Motor neuron (in vitro differentiated cells): ENCODE measurements around the gene CASP7. TPM values are rescaled to one million over a fixed set of nuclear protein-coding genes. Genes with fewer than 3 reads are reported as not detected.
"Not testable (repeated sequence)": the region's sequence is repeated elsewhere in the genome, so short reads cannot be mapped to it uniquely, and the experiment has no call there.

Experiments
- ATAC-seq, 8 experiments: fragments of 200-7000 bp; cut with Tn5 transposase; replicated peaks in 6 of 8; 2 replicates each; pipeline ENCODE4 v1.8.0; 2021; ENCODE audit warnings: mild to moderate bottlenecking in 8 of 8, moderate library complexity in 8 of 8
- H3K27ac ChIP-seq, 2 donors: fragments of 250-450 bp; sonication (Bioruptor Pico); 2 replicates each; pipeline ENCODE4 v1.9.0; 2021; ENCODE audit warnings: antibody characterized with exemption in 2 of 2, mild to moderate bottlenecking in 2 of 2, moderate library complexity in 1 of 2
- H3K4me1 ChIP-seq, 2 donors: fragments of 250-450 bp; sonication (Bioruptor Pico); replicated peaks in 1 of 2; 2 replicates each; pipeline ENCODE4 v1.6.1; 2021; ENCODE audit warnings: antibody characterized with exemption in 2 of 2, mild to moderate bottlenecking in 2 of 2, moderate library complexity in 1 of 2
- H3K4me3 ChIP-seq, 5 donors: fragments of 250-450 bp; sonication (Bioruptor Pico); 2 replicates each; pipeline ENCODE4 v1.9.0; 2021; ENCODE audit warnings: antibody characterized with exemption in 5 of 5, mild to moderate bottlenecking in 5 of 5, moderate library complexity in 4 of 5
- WGBS, 10 experiments: fragments of 450-650 bp; shearing (Covaris generic); methylation state at CpG; one replicate each; pipeline ENCODE4 v1.0.0; 2022; 5-methylcytosine and 5-hydroxymethylcytosine counted together
- in situ Hi-C, 9 experiments: fragments of 400-800 bp; cut with MboI; loops; one replicate each; pipeline ENCODE4 v1.15.0; 2021; ENCODE audit warnings: low sequenced_read_pairs in 9 of 9, low pct_unique_long_range_greater_than_20kb in 2 of 9; ENCODE audit not compliant: unreplicated experiment in 9 of 9
- total RNA-seq, 8 experiments: library from RNA; unstranded; fragments of 300-600 nt; gene quantifications; 2 replicates each; pipeline versions ENCODE4 v1.2.3 to v1.2.4, GENCODE V29; 2022

Gene CASP7
- total RNA-seq, 8 experiments from 2014 or later: 3.5 to 22.4 (median 12.7) TPM

- Histone ChIP-seq H3K4me1 (no peaks in the 10 kb centered on the region), H3K27ac (no peak overlapping the region), H3K4me3 (no peak overlapping the region)
- WGBS, 10 experiments: 50 to 92% (median 66%) methylated on average over 2 of the region's 2 CpGs; no CpG with 5 or more reads in 4 of the 10 experiments
- ATAC-seq: no peak
- in situ Hi-C loops: no loop called here
Measured at GRCh38 chr10:113651021-113651420, 28.7 kb upstream of the CASP7 start.

- 0 to 100% (median 51%) methylated on average over 1 of the region's 1 CpG; no CpG with 5 or more reads in 2 of the 10 experiments for WGBS, 10 experiments
- in situ Hi-C loops: no loop called here
- no peak overlapping the region for H3K27ac ChIP-seq
- ATAC-seq: no peak
- no peak overlapping the region for H3K4me3 ChIP-seq
- H3K4me1 ChIP-seq: no peaks in the 10 kb centered on the region
Measured at GRCh38 chr10:113651898-113652297, 27.8 kb upstream of the CASP7 start.

- H3K27ac ChIP-seq, H3K4me3 ChIP-seq, ATAC-seq, in situ Hi-C loops, H3K4me1 ChIP-seq: not testable (repeated sequence)
- WGBS, 10 experiments: 26 to 94% (median 84%) methylated on average over 1 to 3 of the region's 3 CpGs; no CpG with 5 or more reads in 1 of the 10 experiments
Measured at GRCh38 chr10:113652456-113652855, 27.3 kb upstream of the CASP7 start.

GRCh38 chr10:113656896-113657295 is 22.8 kb upstream of the CASP7 start:
- peak in 1 of 8 experiments; percentile 35 for ATAC-seq
- 0 to 83% (median 50%) methylated on average over 1 to 2 of the region's 2 CpGs; no CpG with 5 or more reads in 1 of the 10 experiments for WGBS, 10 experiments
- in situ Hi-C loops: no loop called here
- no peaks in the 10 kb centered on the region for H3K4me1 ChIP-seq
- no peak overlapping the region for H3K4me3 ChIP-seq
- H3K27ac ChIP-seq: no peak overlapping the region

- Histone ChIP-seq H3K4me3 (no peak overlapping the region), H3K27ac (no peak overlapping the region), H3K4me1 (no peaks in the 10 kb centered on the region)
- no peak for ATAC-seq
- in situ Hi-C loops: no loop called here
Measured at GRCh38 chr10:113657544-113657943, 22.2 kb upstream of the CASP7 start.

- no peak for ATAC-seq
- Histone ChIP-seq H3K4me1 (no peaks in the 10 kb centered on the region), H3K4me3 (no peak overlapping the region), H3K27ac (no peak overlapping the region)
- in situ Hi-C loops: no loop called here
- 100% methylated on average over 1 to 2 of the region's 2 CpGs; no CpG with 5 or more reads in 5 of the 10 experiments for WGBS, 10 experiments
Measured at GRCh38 chr10:113661332-113661731, 18.4 kb upstream of the CASP7 start.

GRCh38 chr10:113663142-113663541 is 16.6 kb upstream of the CASP7 start:
- 41 to 100% (median 81%) methylated on average over 2 to 5 of the region's 5 CpGs for WGBS, 10 experiments
- H3K27ac ChIP-seq: no peak overlapping the region
- no peak overlapping the region for H3K4me3 ChIP-seq
- no peak for ATAC-seq
- no peaks in the 10 kb centered on the region for H3K4me1 ChIP-seq
- in situ Hi-C loops: no loop called here

- Histone ChIP-seq H3K4me1 (no peaks in the 10 kb centered on the region), H3K27ac (no peak within 1 kb of the TSS), H3K4me3 (no peak within 1 kb of the TSS)
- in situ Hi-C loops: no loop called here
- no peak for ATAC-seq
- 80 to 100% (median 94%) methylated on average over 1 to 5 of the region's 5 CpGs; no CpG with 5 or more reads in 1 of the 10 experiments for WGBS, 10 experiments
Measured at GRCh38 chr10:113663908-113664307, 15.8 kb upstream of the CASP7 start, which contains the start of gene NRAP. NRAP (minus strand) TSS chr10:113664041; CDS start chr10:113663882, 159 bp downstream.

GRCh38 chr10:113665352-113665751 is 14.4 kb upstream of the CASP7 start:
- H3K4me1 ChIP-seq: no peaks in the 10 kb centered on the region
- in situ Hi-C loops: no loop called here
- 60 to 100% (median 96%) methylated on average over 1 to 3 of the region's 4 CpGs; no CpG with 5 or more reads in 3 of the 10 experiments for WGBS, 10 experiments
- ATAC-seq: no peak
- H3K4me3 ChIP-seq: no peak overlapping the region
- no peak overlapping the region for H3K27ac ChIP-seq

GRCh38 chr10:113665806-113666354 is 13.8 kb upstream of the CASP7 start:
- no peak overlapping the region for H3K27ac ChIP-seq
- 8 to 100% (median 79%) methylated on average over 1 to 6 of the region's 6 CpGs; no CpG with 5 or more reads in 2 of the 10 experiments for WGBS, 10 experiments
- H3K4me1 ChIP-seq: no peaks in the 10 kb centered on the region
- in situ Hi-C loops: no loop called here
- no peak overlapping the region for H3K4me3 ChIP-seq
- ATAC-seq: peak in 3 of 8 experiments; percentile 83 to 98 (median 97)

GRCh38 chr10:113666682-113667252 is 12.9 kb upstream of the CASP7 start:
- Histone ChIP-seq H3K4me3 (no peak overlapping the region), H3K4me1 (no peaks in the 10 kb centered on the region), H3K27ac (no peak overlapping the region)
- peak in 2 of 8 experiments; percentile 20 to 50 for ATAC-seq
- in situ Hi-C loops: no loop called here
- WGBS, 10 experiments: 8 to 100% (median 73%) methylated on average over 1 to 4 of the region's 5 CpGs

- in situ Hi-C loops: no loop called here
- 0 to 40% (median 15%) methylated on average over 1 to 21 of the region's 28 CpGs; no CpG with 5 or more reads in 3 of the 10 experiments for WGBS, 10 experiments
- H3K4me1 ChIP-seq: no peaks in the 10 kb centered on the region
- peak; percentile 24 to 39 (median 30) for ATAC-seq
- H3K27ac ChIP-seq: peak overlapping the region in 1 of 2 donors; percentile 70
- peak overlapping the region; percentile 50 to 81 (median 63) for H3K4me3 ChIP-seq
Measured at GRCh38 chr10:113680190-113681111, 739 bp downstream of the CASP7 start.
